Dermis lymphatic vessel endothelial cell (primary cell): ENCODE measurements around the gene GOLGA8A. TPM values are rescaled to one million over a fixed set of nuclear protein-coding genes. Genes with fewer than 3 reads are reported as not detected.

Source experiments
- total RNA-seq: library from RNA; depleted of rRNA; stranded (reverse); fragments of >200 nt; gene quantifications from 2 replicates; pipeline ENCODE4 v1.2.1, GENCODE V29; 2014

Gene GOLGA8A, protein sequence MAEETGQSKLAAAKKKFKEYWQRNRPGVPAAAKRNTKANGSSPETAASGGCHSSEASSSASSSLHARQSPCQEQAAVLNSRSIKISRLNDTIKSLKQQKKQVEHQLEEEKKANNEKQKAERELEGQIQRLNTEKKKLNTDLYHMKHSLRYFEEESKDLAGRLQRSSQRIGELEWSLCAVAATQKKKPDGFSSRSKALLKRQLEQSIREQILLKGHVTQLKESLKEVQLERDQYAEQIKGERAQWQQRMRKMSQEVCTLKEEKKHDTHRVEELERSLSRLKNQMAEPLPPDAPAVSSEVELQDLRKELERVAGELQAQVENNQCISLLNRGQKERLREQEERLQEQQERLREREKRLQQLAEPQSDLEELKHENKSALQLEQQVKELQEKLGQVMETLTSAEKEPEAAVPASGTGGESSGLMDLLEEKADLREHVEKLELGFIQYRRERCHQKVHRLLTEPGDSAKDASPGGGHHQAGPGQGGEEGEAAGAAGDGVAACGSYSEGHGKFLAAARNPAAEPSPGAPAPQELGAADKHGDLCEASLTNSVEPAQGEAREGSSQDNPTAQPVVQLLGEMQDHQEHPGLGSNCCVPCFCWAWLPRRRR
- total RNA-seq: 7.3 and 8.0 TPM in 2 replicates

DNA sequence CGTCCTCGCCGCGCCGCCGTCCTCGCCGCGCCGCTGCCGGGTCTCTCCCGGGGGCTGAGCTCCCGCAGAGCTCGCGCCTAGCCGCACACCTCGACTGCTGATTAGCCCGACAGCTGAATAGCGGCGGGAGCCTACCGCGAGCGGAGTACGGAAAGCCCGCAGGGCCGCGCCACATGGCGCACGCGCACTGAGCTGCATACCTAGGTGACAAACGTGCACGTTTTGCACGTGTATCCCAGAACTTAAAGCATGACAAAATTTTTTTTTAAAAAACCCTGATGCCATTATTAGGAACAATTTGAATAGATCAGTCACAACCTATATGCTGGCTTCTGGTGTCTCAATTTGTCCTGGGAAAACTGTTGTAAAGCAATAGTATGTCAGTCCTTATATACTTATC, at the start of gene GOLGA8A:
Gene GOLGA8A (minus strand): TSS at position 122 of the 400 bp plus-strand sequence. CDS start 48,117 bp downstream, outside the sequence.

Other genes starting within 250 kb of the GOLGA8A start
- gene KATNBL1, start 227.7 kb downstream of the GOLGA8A start, total RNA-seq: 30.7 and 35.0 TPM in 2 replicates
- 114 and 148 TPM in 2 replicates for gene EMC4, start 212.8 kb downstream of the GOLGA8A start, total RNA-seq
- gene SLC12A6, start 100.0 kb downstream of the GOLGA8A start, total RNA-seq: 25.0 and 29.6 TPM in 2 replicates
- 119 and 201 TPM in 2 replicates for gene NOP10, start 94.7 kb downstream of the GOLGA8A start, total RNA-seq
- gene NUTM1, start 94.5 kb downstream of the GOLGA8A start, total RNA-seq: not detected in 2 replicates
- gene LPCAT4, start 70.6 kb downstream of the GOLGA8A start, total RNA-seq: 2.8 and 3.3 TPM in 2 replicates
- gene GOLGA8B, start 145.8 kb upstream of the GOLGA8A start, total RNA-seq: 9.5 and 18.9 TPM in 2 replicates